GM21786 (cell line): Measurements from ENCODE around the gene LRIF1.
"Not testable (repeated sequence)": the region's sequence is repeated elsewhere in the genome, so short reads cannot be mapped to it uniquely, and the experiment has no call there.

Experiments used
- ATAC-seq: cut with Tn5 transposase; IDR thresholded peaks from one replicate; pipeline ENCODE4 v1.9.1; 2021; ENCODE audit not compliant: unreplicated experiment

Gene LRIF1, protein sequence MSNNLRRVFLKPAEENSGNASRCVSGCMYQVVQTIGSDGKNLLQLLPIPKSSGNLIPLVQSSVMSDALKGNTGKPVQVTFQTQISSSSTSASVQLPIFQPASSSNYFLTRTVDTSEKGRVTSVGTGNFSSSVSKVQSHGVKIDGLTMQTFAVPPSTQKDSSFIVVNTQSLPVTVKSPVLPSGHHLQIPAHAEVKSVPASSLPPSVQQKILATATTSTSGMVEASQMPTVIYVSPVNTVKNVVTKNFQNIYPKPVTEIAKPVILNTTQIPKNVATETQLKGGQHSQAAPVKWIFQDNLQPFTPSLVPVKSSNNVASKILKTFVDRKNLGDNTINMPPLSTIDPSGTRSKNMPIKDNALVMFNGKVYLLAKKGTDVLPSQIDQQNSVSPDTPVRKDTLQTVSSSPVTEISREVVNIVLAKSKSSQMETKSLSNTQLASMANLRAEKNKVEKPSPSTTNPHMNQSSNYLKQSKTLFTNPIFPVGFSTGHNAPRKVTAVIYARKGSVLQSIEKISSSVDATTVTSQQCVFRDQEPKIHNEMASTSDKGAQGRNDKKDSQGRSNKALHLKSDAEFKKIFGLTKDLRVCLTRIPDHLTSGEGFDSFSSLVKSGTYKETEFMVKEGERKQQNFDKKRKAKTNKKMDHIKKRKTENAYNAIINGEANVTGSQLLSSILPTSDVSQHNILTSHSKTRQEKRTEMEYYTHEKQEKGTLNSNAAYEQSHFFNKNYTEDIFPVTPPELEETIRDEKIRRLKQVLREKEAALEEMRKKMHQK

DNA sequence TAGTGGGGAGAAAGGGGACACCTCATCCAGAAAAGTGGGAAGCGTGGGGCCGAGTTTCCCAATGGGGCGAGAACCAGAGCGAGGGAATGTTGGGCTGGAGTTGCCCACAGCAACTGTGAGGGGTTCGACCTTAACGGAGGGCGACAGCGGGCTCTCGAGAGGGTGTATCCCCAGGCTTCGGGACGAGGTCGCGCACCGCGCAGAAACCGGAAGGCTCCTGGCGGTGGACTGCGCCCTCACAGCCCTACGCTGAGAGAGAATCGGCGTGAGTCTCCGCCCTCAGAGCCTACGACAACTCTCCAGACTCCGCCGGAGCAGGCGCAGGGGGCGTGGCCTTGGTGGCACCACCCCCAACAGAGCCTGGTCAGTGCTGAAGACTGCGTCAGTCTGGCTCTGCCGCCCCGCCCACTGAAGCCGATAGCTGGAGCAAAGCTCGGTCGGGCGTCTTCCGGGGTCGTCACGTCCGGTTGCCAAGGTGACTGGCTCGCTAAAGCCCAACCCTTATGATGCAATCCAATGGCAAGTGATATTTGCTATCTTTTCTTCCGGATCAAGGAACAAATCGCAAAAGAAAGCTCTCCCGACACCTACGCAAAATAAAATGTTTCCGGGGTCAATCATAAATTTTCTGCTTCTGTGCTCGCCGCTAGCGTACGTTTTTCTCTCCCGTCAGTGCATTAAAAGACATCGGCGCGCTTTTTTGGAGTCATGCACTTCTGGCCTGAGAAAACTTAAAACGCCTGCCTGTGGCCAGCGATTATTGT lies at the start of gene LRIF1:
LRIF1 (minus strand) TSS at position 232 of the 764 bp plus-strand sequence. CDS start 234 bp downstream, outside the sequence.
- peak; percentile 96 for ATAC-seq

DNA sequence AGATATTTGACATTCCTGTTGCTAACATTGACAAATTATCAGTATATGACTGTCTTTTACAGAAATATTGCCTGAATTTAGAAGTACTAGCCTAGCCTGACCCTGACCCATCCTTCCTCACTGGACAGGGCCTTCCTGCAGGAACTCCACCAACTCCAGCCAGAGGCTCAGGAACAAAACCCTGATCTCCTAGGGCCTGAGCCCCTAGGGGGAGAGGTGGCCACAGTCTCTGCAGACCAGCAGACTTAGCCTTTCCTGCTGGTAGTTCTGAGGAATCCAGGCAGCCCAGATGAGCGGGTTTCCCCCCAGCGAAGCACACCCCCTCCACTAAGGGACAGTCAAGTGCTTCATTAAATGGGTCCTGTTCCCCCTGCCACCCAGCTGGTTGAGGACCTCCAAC lies 44.3 kb upstream of the LRIF1 start:
- no peak for ATAC-seq

DNA sequence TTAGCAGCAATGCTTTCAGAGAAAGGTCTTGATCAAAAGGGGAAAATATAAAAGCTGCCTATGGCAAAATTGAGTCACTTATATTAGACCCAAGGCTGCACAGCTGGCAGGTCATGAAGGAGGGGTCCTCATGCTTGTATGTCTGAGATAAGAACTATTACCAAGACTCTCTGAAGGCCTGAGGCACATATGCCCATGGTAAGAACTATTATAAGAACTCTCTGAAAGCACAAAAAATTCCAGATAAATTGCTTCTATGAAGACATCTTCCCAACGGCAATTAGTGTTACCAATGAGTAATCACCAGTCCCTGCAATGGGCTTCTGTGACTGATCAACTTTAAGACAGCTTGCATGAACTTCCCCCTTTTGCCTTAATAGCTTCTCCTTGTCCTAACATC lies 42.8 kb upstream of the LRIF1 start:
- ATAC-seq = no peak

DNA sequence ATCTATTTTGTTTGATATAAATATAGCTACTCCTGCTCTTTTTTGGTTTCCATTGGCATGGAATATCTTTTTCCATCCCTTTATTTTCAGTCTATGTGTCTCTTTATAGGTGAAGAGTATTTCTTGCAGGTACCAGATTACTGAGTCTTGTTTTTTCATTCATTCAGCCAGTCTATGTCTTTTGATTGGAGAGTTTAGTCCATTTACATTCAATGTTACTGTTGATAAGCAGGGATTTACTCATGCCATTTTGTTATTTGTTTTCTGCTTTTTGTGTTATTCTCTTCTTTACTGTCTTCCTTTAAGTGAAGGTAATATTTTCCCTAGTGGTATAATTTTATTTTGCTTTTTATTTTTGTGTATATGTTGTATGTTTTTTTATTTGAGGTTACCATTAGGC lies 35.9 kb upstream of the LRIF1 start:
- ATAC-seq = not testable (repeated sequence)

DNA sequence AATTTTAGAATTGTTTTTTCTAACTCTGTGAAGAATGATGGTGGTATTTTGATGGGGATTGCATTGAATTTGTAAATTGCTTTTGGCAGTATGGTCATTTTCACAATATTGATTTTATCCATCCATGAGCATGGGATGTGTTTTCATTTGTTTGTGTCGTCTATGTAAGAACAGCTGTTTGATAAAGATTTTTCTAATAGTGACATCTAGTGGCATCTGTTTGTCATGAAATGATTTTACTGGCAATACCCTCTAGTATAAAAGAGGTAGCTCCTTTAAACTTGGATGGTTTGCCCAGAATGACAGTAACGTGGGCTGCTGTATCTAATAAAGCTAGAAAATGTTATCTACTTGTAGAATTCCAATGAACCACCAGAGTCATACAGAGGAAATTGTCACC lies 28.6 kb upstream of the LRIF1 start:
- not testable (repeated sequence) for ATAC-seq

DNA sequence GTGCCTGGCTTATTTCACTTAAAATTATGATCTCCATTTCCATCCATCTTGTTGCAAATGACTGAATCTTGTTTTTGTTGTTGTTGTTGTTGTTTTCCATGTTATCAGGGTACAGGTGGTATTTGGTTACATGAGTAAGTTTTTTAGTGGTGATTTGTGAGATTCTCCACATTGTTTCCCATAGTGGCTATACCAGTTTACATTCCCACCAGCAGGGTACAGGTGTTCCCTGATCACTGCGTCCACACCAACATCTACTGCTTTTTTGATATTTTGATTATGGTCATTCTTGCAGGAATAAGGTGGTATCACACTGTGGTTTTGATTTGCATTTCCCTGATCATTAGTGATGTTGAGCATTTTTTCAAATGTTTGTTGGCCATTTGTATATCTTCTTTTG lies 27.6 kb upstream of the LRIF1 start:
- ATAC-seq = not testable (repeated sequence)

DNA sequence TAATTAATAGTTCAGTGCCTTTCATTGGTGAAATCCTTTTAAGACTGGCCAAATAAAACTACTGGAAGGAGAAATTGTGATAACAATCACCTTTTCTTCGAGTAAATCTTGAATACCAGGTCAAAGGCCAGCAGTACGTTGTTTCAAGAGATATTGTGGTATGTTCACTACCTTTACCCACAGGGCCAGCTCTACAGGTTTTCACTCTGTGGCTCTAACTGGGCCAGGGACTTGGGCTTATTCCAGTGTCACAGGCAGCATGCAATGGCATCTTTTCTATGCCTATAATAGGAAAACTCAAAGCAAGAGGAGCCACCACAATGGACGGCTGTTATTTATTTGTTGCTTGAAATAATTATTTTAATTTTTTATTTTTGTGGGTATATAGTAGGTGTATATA lies 26.8 kb upstream of the LRIF1 start:
- no peak for ATAC-seq

DNA sequence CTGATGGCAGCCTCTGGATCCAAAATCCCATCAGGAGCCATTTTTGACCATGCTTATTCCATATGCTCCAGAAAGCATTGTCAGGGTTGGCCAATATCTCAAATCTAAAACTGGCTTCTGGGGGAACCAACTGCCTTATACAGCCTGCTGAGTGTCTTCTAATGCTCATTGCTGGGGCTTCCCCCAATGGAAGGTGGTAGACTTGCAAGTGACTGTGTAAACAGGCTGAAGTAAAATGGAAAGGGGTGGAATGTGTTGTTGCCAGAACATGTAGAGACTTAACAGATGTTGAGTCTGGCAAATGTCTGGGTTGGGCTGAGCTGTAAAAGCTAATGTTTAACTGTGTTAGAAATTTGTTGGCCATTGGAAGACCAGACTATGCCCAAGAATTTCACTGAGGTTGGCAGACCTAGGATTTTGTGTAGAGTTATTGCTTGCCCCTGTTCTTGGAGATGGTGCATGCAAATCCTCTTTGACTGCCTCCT lies 22.7 kb upstream of the LRIF1 start:
- ATAC-seq = no peak

DNA sequence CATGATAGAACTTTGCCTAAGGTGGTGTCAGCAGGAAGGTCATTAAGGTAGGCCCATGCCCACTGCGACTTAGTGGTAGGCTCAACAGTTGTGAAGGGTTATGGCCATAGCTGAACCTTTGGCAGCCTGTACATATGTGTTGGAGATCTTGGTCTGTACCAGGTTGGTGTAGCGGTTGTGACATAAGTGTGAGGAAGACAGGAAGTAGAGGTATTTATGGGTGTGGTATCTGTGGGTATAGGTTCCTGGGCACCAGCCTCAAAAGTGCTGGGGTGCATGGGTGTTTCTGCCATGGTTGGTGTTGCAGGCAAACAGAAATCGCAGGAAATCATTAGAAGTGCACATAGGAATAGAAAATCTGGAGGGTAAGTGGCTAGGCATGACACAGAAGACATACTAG lies 18.6 kb upstream of the LRIF1 start:
- ATAC-seq = no peak

DNA sequence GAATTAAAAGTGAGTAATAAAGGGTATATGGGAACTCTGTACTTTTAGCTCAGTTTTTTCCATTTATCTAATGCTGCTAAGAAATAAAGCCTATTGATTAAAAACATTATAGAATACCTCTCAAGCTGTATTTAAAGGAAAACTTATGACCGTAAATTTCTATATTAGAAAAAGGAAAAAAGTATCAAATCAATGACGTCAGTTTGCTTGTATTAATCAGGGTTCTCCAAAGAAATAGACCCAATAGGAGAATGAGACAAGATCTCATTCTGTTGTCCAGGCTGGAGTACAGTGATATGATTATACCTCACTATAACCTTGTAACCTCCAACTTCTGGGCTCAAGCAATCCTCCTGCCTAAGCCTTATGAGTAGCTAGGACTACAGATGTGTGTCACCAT lies 15.4 kb upstream of the LRIF1 start:
- ATAC-seq = no peak

DNA sequence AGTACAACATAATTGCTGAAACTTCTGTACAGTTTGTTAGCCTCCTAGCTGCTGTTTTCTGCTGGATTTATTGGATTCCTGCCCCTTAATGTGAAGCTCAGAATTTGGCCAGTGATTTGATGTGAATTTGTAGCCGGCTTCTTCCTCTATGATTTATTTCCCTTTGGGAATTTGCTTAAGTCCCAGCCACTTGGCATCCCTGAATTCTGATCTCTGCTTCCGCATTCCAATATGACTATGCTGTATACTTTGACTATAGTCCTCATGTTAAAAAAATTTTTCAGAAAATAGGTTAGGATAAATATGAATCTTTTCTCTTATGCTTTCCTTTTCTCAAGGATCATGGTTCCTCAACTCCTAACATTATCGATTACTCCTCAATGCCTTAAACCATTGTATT lies 12.4 kb upstream of the LRIF1 start:
- ATAC-seq = no peak

DNA sequence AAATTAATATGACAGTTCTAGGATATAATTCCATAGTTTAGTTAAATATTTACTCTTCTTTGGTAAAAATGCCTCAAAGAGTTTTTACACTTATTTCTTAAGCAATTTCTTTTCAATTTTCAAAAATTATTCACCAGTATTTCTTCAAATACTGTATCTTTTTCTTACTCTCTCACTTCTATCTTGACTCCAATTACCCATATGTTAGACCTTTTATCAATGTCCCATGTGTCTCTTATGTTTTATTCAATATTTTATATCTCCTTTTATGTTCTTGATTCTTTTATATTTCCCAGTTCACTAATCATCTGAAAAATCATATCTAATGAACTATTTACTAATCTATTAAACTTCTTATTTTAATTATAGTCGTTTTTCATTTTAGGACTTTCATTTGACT lies 11.5 kb upstream of the LRIF1 start:
- no peak for ATAC-seq

DNA sequence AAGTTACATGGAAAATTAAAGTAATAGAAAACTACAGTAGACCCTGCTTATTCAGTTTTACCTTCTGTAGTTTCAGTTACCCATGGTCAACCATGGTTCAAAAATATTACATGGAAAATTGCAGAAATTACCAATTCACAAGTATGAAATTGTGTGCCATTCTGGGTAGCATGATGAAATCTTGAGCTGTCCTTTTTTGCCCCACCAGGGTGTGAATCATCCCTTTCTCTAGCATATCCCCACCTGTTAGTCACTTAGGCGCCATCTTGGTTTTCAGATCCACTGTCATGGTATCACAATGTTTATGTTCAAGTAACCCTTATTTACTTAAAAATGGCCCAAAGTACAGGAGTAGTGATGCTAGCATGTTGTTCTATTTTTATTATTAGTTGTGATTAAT lies 3.5 kb upstream of the LRIF1 start:
- no peak for ATAC-seq

DNA sequence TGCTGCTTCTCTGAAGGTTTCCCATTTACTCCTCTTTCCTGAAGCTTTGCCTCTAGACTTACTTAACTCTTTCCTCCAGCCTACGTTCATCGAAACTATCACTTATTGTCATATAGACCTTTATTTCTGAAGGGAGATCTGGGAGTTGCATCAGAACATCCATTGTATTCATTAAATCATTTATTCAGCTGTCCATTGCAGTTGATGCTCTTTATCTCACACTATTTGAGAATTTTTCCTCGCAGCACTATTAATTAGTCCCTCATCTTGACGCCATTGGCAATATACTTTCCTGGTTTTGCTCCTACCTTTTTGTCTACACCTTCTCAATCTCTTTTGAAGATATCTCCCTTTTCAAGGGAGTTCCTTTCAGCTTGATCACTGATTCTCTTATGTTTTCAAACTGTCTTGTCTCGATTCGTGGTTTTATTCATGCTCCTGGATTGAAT lies 757 bp upstream of the LRIF1 start:
- no peak for ATAC-seq

DNA sequence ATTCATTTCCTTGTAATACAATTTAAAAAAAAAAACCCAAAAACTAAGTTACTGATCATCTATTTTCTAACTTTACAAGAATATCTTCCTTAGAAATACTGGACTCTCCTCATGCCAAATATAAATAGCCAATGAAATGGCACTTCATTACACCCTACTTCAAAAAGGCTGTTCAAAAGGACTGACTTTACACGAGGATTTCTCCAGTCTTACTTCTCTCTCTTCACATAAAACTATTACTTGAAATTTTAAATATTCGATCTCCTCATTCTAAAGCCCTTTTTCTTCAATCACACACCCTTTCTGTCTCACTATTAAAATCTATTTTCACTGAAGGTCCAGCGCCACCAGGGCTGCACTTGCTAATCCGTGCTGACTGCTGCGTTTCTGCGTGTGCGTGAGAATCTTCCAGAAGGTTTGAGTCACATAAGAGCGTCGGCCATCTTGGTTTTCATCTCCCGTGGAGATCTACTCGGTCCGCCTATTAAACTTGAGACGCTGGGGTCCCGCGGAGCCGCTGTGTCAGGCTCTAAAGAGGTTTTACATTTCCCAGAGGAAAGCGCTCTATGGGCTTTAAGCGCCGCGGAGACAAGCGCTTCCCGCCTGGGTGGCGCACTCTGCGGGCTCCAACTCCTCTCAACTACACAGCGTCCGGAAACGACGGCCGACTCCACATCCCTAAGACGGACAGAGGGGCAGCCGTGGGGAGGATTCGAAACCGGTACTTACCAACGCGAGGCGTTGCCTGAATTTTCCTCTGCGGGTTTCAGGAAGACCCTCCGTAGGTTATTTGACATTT lies 631 bp downstream of the LRIF1 start:
- peak; percentile 25 for ATAC-seq

DNA sequence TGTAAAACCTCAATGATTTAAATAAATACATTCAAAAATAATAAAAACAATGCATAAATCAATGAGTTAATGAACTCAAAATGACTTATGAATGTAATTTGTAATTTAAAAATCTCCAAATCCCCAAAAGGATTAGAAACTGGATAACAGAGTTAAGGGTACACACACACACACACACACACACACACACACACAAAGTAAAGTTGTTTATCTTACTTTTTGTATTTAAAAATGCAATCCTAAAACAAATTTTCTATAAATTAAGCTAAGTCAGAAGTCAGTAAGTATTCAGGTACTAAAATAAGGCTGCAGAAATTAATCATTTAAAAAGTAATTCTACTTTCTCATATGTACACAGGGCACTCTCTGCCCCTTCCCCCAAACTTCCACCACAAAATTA lies 1.8 kb downstream of the LRIF1 start:
- ATAC-seq = no peak

DNA sequence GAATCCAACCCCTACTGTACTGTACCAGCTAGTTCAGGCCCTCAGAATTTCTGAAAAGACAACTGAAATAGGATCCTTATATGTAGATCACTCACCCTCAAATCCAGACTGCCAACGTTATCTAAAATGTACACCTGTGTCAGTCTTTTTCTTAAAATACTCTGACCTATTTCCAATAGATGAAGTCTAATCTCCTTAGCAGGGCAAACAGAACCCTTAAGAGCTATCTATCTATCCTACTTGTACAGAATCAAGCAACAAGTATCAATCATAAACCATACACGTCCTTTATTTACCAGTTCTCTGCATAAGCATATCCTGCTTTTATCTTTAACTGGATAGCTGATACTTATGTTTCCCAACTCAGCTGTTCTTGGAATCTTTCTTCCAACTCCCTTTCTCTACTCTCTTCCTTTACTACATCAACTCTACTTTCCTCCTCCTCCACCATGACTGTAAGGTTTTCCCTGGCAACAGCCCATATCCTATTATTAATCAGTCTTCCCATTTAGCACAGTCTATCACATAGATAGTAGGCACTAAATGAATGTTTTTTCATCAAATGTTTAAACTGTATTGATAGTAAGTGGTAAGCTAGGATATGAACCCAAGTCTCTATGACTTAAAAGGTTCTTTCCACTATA lies 2.8 kb downstream of the LRIF1 start:
- ATAC-seq = no peak

DNA sequence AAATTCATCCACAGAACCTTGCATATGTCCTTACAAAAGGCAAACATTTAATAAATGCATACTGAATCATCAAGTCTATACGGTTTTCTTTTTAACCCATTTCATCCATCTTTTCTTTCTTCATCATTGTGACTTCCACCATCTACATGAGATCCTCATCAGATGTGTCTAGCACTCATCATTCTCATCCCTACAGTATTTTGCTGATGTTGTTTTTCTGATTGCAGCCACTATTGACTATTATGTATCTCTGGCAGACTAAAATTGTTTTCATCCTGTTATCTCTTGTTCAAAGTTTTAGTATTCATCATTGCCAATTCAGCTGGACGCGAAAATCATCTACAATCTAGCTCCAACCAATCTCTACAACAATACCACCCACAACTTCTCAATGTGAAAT lies 5.9 kb downstream of the LRIF1 start:
- no peak for ATAC-seq

DNA sequence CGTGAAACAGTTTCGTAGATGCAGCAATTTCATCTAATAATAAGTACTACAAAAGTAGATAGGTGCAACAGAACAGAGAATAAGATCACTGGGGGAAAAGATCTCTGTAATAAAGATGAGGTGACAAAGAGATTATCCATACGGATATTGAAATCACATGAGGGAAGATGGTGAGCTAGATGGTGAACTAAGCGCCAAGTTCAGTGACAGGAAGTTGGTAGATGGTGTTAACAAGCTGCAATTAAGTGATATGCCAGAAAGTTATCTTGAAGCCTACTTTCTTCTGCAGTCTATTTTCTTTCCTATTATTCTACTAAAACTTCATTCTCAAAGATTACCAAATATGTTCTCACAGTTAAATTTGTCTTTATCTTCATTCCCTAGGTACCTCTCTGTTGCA lies 7.1 kb downstream of the LRIF1 start:
- no peak for ATAC-seq

DNA sequence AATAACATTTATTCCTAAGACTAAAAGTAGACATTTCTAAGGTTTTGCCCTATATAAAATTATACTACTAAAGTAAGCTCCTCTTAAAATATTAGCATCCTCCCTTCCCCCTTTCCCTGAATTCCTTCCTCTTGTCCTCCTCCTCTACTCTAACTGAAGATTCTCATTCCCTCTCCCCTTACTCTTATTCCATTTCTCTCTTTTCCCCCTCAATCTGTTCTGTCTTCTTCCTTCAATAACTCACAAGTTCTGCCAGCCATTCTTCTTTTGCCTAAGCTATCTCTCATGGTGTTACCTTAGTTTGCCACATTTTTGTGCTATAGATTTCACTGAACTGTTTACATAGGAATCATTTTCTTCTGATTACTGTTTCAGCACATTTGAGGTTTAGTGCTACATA lies 10.7 kb downstream of the LRIF1 start:
- ATAC-seq = no peak
